ENCODE results near the gene EVC2.
A peak's percentile ranks its signal among the peaks of the same experiment; 100 is the strongest.

The EVC2 gene

GRCh38 chr4:5752376-5753184 lies 44.2 kb upstream of the EVC2 start:
- Mint-ChIP-seq H3K27ac (no peak overlapping the region), H3K9me3 (no peaks in the 10 kb centered on the region), H3K36me3 (ENCODE audit: low read depth) (peaks cover 54% of the 10 kb centered on the region), H3K27me3 (ENCODE audit: low read depth) (no peaks in the 10 kb centered on the region), H3K4me3 (no peak overlapping the region), H3K4me1 (peaks cover 18% of the 10 kb centered on the region)
- TF ChIP-seq, protein P1, sequence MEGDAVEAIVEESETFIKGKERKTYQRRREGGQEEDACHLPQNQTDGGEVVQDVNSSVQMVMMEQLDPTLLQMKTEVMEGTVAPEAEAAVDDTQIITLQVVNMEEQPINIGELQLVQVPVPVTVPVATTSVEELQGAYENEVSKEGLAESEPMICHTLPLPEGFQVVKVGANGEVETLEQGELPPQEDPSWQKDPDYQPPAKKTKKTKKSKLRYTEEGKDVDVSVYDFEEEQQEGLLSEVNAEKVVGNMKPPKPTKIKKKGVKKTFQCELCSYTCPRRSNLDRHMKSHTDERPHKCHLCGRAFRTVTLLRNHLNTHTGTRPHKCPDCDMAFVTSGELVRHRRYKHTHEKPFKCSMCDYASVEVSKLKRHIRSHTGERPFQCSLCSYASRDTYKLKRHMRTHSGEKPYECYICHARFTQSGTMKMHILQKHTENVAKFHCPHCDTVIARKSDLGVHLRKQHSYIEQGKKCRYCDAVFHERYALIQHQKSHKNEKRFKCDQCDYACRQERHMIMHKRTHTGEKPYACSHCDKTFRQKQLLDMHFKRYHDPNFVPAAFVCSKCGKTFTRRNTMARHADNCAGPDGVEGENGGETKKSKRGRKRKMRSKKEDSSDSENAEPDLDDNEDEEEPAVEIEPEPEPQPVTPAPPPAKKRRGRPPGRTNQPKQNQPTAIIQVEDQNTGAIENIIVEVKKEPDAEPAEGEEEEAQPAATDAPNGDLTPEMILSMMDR (IDR thresholded peaks at IDR 0.05; ENCODE audit: unreplicated experiment in 3 of 3) = no peak

DNA sequence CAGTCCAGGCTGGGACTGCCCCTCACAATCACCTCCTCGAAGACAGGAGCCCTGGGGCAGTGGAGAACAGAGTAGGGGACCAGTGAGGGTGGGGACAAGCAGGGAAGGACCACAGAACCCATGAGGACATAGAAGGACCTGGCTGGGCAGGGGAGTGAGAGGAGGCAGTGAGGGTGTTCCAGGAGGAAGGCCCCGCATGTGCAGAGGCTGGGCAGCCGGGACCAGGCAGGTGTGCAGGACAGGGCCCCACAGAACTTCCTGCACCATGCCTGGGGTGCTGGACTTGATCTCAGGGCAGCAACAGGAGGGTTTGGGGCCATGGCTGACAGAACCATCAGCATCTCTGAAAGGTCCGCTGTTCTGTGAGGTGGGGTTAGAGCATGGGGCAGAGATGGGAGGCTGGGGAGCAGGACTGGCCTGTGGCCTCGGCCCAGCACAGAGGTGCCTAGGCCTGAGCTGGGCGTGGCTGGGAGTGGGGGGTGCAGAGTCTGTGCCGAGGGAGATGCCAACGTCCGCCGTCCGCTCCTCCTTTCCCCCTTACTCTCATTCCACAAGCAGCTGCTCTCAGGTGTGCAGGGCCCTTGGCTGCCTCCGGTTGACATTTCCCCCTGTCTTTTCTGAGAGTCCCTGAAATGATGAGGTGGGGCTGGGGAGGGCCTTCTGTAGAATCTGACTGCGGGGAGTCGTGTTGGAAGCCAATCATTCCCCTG lies 43.5 kb upstream of the EVC2 start:
- Mint-ChIP-seq H3K9me3 (no peaks in the 10 kb centered on the region), H3K4me1 (peaks cover 22% of the 10 kb centered on the region), H3K36me3 (ENCODE audit: low read depth) (peaks cover 54% of the 10 kb centered on the region), H3K4me3 (no peak overlapping the region), H3K27ac (peak overlapping the region in 1 of 3 experiments; percentile 20), H3K27me3 (ENCODE audit: low read depth) (no peaks in the 10 kb centered on the region)
- TF ChIP-seq, protein P1 (IDR thresholded peaks at IDR 0.05; ENCODE audit: unreplicated experiment in 3 of 3) = no peak

DNA sequence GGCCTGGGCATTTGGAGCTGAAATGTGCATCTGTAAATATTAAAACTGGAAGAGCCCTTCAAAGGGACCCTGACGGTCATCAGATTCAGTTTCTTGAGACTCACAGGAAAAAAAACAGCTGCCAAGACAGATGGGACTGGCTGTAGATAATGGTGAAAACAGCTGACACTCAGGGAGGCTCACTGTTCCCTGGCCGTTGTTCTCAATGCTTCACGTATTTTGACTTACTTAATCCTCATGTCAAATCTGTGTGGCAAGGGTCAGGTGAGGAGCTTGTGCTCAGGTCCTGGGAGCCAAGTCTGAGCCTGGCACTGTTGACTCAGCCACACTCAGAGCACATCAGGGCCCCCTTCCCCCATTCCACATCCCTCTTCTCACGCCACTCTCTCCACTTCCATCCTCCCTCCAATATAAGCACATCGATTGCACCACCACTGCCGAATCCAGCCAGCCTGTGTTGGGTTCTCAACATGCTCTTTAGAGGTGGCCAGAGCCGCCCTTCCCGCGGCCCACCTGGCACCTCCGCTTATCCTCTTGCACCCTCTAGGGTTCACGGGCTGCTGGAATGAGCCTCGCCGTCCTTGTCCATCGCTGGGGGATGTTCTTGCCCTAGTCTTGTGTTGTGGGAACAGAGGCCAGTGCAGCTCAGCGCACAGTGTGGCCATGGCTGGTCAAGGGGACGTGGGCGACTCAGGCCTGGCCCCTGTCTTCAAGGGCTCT lies 42.7 kb upstream of the EVC2 start:
- Mint-ChIP-seq H3K27ac (peak overlapping the region in 1 of 3 experiments; percentile 20), H3K9me3 (no peaks in the 10 kb centered on the region), H3K4me1 (peaks cover 22% of the 10 kb centered on the region), H3K4me3 (no peak overlapping the region), H3K27me3 (ENCODE audit: low read depth) (no peaks in the 10 kb centered on the region), H3K36me3 (ENCODE audit: low read depth) (peaks cover 55% of the 10 kb centered on the region)
- TF ChIP-seq, protein P1 (IDR thresholded peaks at IDR 0.05; ENCODE audit: unreplicated experiment in 3 of 3) = no peak

- Mint-ChIP-seq H3K36me3 (ENCODE audit: low read depth) (peaks cover 58% of the 10 kb centered on the region), H3K9me3 (no peaks in the 10 kb centered on the region), H3K4me3 (no peak overlapping the region), H3K4me1 (peaks cover 26% of the 10 kb centered on the region), H3K27ac (peak overlapping the region in 1 of 3 experiments; percentile 26), H3K27me3 (ENCODE audit: low read depth) (peaks cover 3% of the 10 kb centered on the region)
- TF ChIP-seq, protein P1 (IDR thresholded peaks at IDR 0.05; ENCODE audit: unreplicated experiment in 3 of 3) = no peak
Measured at GRCh38 chr4:5750052-5750945, 41.9 kb upstream of the EVC2 start.

DNA sequence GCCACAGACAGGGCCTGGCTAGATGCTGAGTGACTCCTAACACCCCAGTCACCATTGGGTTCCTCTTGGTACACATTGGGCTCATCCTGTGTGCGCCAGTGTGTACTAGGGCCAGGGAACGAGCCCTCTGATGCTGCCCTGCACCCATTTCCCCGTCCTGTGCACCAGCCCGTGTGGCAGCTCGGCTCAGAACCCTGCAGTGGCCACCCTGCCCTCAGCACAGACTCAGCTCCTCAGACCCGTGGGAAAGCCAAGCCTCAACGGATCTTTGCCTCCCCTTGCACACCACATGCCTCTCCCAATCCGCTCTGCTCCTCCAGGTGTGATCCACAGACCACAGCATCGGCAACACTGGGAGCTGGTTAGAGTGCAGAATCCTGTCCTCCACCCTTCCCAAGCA lies 41.2 kb upstream of the EVC2 start:
- H3K4me3 Mint-ChIP-seq = no peak overlapping the region
- H3K27me3 Mint-ChIP-seq (ENCODE audit: low read depth) = peaks cover 3% of the 10 kb centered on the region
- H3K9me3 Mint-ChIP-seq = no peaks in the 10 kb centered on the region
- H3K36me3 Mint-ChIP-seq (ENCODE audit: low read depth) = peaks cover 63% of the 10 kb centered on the region
- H3K4me1 Mint-ChIP-seq = peaks cover 26% of the 10 kb centered on the region
- peak overlapping the region in 1 of 3 experiments; percentile 26 for H3K27ac Mint-ChIP-seq
- TF ChIP-seq, protein P1 (IDR thresholded peaks at IDR 0.05; ENCODE audit: unreplicated experiment in 3 of 3) = no peak

All from nephron (organoid).